Activated CD4-positive, alpha-beta T cell treated with anti-CD3 and anti-CD28 coated beads, Interleukin-2, Interleukin-6, amounts not matched to agents 100 ng/mL and 50 ng/mL, durations not matched to agents 16 hours and 8 hours (primary cell): ENCODE data around the gene CTNNAL1.
"Not testable (repeated sequence)": the region's sequence is repeated elsewhere in the genome, so short reads cannot be mapped to it uniquely, and the experiment has no call there.

ENCODE experiments used
- DNase-seq: peaks from one replicate; pipeline ENCODE4 v3.0.0-alpha.2; 2020

CTNNAL1 gene, protein sequence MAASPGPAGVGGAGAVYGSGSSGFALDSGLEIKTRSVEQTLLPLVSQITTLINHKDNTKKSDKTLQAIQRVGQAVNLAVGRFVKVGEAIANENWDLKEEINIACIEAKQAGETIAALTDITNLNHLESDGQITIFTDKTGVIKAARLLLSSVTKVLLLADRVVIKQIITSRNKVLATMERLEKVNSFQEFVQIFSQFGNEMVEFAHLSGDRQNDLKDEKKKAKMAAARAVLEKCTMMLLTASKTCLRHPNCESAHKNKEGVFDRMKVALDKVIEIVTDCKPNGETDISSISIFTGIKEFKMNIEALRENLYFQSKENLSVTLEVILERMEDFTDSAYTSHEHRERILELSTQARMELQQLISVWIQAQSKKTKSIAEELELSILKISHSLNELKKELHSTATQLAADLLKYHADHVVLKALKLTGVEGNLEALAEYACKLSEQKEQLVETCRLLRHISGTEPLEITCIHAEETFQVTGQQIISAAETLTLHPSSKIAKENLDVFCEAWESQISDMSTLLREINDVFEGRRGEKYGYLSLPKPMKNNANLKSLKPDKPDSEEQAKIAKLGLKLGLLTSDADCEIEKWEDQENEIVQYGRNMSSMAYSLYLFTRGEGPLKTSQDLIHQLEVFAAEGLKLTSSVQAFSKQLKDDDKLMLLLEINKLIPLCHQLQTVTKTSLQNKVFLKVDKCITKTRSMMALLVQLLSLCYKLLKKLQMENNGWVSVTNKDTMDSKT

GRCh38 chr9:109012876-109013678 is at the start of gene CTNNAL1:
CTNNAL1 (minus strand) TSS chr9:109013499; CDS start chr9:109013442, 57 bp downstream.
- peak; percentile 94 for DNase-seq

DNA sequence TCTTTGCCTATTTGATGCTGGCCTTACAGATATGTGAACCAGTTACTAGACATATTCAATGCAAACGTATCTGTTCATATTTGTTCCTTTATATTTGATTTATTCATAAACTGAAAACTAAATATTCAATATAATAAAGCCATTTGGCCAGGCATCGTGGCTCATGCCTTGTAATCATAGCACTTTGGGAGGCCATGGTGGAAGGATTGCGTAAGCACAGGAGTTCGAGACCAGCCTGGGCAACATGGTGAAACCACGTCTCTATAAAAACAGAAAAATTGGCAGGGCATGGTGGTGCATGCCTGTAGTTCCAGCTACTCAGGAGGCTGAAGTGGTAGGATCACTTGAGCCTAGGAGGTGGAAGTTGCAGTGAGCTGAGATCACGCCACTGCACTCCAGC is 49.2 kb upstream of the CTNNAL1 start:
- no peak for DNase-seq

- DNase-seq, result no peak
Measured at GRCh38 chr9:109060191-109060590, 46.9 kb upstream of the CTNNAL1 start.

DNA sequence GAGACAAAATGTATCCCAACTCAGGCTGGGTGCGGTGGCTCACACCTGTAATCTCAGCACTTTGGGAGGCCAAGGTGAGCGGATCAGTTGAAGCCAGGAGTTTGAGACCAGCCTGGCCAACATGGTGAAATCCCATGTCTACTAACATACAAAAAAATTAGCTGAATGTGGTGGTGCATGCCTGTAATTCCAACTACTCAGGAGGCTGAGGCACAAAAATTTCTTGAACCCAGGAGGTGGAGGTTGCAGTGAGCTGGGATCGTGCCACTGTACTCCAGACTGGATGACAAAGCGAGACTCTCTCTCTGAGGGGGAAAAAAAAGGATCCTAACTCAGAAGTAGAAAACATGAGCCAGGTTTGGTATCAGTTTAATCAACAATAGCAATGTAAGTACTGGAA is 39.8 kb upstream of the CTNNAL1 start:
- not testable (repeated sequence) for DNase-seq

- no peak for DNase-seq
Measured at GRCh38 chr9:109052416-109052815, 39.1 kb upstream of the CTNNAL1 start.

GRCh38 chr9:109051733-109052132 is 38.4 kb upstream of the CTNNAL1 start:
- no peak for DNase-seq

DNA sequence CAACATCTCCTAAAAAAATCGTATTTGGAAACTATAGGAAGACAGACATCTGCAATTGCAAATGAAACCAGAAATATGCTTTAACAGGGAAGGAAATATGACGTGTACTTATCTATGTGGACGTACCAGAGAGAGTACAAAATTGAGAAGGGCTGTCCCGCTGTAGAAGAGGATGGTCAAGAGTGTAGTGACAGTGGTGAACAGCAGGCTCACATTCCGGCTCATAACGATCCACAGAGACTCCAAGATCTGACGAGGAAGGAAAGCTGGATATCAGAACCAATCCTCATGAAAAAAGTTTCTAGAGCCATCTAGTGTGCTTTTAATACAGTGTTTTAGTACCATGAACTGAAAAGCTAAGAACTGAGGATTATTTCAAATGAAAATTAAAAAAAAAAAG is 37.1 kb upstream of the CTNNAL1 start:
- no peak for DNase-seq

GRCh38 chr9:109048822-109049221 is 35.5 kb upstream of the CTNNAL1 start:
- no peak for DNase-seq

DNA sequence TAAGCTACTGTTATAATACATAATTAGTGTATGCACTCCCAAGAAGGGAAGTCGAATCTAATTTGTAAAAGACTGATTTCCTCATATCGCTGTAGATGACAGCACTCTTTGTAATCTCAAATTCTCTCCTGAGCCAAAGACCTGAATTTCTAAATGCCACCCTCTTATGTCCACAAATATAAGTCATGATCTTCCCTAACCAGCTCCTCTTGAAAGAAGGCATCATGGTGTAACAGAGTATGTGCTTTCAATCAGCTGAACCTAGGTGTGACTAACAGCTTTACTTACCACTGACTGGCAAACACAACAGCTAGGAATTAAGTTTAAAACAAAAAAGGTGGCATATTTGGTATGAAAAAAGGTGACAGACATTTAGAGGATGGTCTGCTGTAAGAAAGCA is 34.0 kb upstream of the CTNNAL1 start:
- no peak for DNase-seq

DNA sequence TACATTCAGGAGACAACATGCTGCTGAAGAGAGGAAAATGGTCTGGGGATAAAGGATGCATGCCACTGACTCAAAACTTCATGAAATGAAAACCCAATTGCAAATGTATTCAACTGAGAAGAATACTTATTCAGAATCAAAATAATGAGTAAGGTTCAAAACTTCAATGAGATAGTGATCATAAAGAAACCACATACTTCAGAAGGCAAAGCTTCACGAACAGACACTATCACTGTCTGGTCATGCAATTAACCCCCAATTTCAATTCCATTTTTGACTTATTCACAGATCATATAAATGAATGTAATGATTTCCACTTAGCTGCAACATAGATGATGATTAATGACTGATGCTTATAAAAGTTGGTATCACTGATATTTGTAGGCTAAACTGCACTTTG is 33.0 kb upstream of the CTNNAL1 start:
- DNase-seq, result peak; percentile 8

DNA sequence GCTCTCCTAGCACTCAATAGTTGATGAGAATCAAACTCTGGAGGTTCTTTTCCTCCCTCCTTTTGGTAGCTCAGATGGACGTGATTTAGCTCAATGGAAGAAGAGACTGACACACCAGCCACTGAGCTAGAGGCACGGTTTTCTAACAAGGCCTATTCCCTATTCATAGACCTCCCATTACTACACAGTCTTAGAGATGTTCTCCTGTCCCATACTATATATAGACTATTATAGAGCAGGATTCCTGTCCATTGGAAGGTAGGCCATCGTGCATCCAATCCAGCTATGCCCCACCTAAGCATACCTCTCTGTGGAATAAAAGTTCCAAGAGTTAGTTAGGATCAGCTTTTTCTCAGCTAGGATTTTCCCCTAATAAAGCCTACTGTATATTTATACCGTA is 30.3 kb upstream of the CTNNAL1 start:
- no peak for DNase-seq

DNA sequence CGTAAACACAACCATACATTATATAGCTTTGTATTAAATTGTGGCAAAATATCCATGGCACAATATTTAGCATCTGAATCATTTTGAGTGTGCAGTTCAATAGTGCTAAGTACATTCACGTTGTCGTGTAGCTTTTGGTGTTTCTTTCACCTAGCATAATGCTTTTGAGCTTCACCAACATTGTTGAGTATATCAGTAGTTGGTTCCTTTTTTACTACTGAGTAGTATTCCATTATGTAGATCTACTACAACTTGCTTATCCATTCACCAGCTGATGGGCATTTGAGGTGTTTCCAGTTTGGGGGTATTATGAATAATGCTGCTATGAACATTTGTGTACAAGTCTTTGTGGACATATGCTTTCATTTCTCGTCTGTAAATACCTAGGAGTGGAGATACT is 27.3 kb upstream of the CTNNAL1 start:
- no peak for DNase-seq

GRCh38 chr9:109039539-109039938 is 26.2 kb upstream of the CTNNAL1 start:
- DNase-seq, result no peak

- DNase-seq, result no peak
Measured at GRCh38 chr9:109037946-109038715, 24.8 kb upstream of the CTNNAL1 start.

DNA sequence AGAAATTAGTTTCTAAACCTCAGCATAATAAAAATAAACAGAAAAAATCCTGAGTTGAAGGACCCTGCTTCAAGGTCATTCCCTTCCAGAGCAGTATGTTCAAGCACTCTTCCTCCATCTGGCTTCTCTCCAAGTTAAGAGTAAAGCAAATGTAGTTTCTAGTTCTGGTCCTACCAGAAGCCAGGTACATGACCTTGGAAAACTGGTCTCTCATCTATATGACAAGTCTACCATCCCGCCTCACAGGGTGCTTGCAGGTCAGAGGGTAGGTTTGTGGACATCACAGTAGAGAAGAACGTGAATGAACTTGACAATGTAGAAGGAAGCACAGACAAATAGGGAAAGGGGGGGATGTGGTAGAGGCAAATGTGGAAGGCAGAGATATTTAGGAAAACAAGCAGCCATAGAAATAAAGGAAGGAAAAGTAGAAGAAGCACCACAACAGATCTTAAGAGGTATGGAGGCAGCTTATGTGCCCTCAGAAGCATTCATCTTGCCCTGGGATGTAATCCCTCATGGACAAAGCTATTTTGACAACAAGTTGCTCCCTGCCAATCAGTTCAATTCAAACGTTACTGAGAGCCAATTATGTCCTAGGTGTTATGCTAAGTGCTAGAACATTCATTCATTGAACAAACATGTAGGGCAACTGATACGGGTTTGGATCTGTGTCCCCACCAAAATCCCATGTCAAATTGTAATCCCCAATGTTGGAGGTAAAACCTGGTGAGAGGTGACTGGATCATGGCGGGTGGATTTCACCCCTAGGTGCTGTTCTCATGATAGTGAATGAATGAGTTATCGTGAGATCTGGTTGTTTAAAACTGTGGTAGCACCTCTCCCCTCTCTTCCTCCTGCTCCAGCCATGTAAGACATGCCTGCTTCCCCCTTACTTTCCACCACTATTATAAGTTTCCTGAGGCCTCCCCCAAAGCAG is 23.7 kb upstream of the CTNNAL1 start:
- DNase-seq, result no peak

- DNase-seq, result no peak
Measured at GRCh38 chr9:109035684-109036423, 22.6 kb upstream of the CTNNAL1 start.

DNA sequence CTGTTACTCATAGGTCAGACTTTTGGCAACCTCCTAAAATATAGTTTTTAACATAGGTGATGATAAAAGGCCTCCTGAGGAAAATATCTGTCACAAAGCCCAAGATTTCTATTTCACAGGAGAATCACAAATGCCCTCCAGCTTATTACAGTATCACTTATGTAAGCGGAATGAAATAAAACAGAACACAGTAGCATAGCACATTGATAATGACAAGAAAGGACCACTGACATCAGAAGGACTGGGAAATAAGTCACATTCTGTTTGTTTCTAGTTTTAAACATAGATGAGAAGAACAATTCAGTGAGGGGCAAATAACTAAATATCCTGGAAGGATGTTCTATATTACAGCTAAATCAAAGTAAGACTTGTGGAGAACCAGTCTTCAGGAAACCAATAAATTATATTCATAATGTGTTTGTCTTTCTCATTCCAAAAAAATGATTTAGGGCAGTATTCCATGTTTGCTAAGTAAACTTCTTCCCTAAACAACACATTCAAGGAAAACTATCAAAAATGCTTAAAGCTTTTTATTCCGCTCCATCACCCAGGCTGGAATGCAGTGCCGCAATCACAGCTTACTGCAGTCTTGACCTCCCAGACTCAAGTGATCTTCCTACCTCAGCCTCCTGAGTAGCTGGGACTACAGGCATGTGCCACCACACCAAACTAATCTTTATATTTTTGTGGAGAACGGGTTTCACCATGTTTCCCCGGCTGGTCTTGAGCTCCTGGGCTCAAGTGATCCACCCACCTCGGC is 20.8 kb upstream of the CTNNAL1 start:
- DNase-seq, result no peak

GRCh38 chr9:109031241-109031640 is 17.9 kb upstream of the CTNNAL1 start:
- no peak for DNase-seq

GRCh38 chr9:109030426-109030825 is 17.1 kb upstream of the CTNNAL1 start:
- no peak for DNase-seq

GRCh38 chr9:109028457-109028856 is 15.2 kb upstream of the CTNNAL1 start:
- no peak for DNase-seq
